HG03159 (cell line): ENCODE results near the gene LHX1.

ENCODE experiments used
- ATAC-seq: cut with Tn5 transposase; IDR thresholded peaks from one replicate; pipeline ENCODE4 v1.9.1; 2021; ENCODE audit warnings: mild to moderate bottlenecking, moderate library complexity; ENCODE audit not compliant: unreplicated experiment

Gene LHX1

DNA sequence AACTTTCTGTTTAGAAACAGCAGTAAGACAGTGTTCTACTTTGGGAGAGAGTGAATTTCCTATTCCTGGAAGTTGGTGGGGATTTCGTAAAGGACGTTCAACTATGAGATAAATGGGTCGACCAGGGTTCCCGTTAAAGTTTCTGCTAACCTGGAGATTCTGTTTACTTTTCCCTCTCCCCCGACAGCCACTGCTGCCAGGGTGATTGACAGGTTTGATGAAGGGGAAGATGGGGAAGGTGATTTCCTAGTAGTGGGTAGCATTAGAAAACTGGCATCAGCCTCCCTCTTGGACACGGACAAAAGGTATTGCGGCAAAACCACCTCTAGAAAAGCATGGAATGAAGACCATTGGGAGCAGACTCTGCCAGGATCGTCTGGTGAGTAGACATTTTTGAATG lies 12.8 kb downstream of the LHX1 start:
- ATAC-seq: no peak

DNA sequence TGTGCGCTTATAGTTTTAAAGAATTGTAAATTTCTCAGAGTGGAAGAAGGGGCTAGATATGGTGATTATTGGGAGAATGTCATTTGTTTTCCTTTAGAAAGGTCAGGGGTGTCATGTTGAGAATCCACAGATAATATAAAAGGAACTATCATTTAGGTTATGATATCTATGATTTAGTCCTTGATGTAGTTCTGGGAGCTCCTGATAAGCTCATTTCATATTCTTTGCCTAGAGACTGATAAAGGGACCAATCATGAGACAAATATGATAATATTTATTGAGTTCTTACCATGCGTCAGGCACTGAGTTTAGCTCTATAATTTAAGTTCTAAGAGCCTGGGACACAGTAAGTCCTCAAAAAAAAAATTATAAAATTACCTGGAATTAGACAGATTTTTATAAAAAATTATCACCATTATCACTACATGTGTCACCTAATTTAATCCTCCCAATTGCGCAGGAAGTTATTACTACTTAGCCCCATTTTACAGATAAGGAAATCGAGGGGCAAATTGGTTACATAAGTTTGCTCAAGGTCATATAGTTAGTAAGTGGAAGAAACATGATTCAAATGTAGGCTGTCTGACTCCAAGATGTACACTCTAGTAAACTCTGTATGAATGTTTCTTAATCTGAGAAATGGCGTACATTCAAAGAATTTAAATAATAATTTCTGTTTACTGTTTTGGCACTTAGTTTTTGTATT lies 14.0 kb downstream of the LHX1 start:
- ATAC-seq: no peak

DNA sequence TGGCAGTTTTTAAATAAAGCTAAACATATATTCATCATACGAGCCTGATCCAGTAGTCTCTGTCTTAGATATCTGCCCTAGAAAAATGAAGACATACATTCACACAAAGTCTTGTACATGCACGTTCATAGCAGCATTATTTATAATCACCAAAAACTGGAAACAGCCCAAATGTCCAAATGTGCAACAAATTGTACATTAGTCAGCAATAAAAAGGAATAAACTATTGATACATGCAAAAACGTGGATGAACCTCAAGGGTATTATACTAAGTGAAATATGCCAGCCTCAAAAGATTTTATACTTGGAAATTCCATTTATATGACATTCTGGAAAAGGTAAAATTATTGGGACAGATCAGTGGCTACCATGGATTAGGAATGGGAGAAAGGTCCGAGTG lies 34.2 kb downstream of the LHX1 start:
- no peak for ATAC-seq

DNA sequence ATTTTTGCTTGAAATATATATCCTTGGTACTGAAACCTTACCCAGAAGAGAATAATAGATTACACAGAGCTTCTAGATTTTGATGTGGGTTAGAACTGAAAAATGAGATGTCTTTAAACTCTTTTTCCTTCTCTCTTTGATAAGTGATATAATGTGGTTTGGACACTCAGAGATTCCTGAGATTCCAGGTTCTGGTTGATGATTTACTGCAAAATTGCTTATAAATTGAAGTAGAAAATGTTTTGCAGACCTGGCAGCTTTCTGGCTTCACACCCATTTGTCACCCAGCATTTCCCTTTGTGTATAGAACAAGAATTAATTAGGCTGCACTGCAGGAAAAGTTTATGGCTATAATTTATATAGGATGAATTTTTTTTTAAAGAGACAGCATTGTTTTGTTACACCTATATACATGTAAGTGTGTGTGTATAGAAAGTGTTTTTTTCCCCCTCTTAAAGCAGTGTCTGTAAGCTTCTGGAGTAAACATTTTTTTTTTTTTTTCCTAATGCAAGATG lies 35.0 kb downstream of the LHX1 start:
- no peak for ATAC-seq

DNA sequence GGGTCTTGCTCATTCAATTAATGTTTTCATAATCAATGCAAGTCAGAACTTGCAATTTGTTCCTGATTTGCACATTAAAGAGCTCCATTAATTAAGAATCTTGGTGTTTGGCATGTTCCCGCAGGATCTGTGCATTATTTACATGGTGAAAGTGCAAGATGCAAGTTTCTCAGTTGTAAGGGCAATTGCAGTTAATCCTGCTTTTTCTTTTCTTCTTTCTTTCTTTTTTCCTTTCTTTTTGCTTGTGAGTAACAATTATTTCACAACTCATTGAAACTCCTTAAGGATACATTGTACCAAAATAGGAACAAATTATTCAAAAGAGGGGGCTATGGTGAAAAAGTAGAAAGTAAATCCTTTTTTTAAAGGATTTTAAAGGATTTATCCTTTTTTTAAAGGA lies 35.6 kb downstream of the LHX1 start:
- ATAC-seq: no peak

DNA sequence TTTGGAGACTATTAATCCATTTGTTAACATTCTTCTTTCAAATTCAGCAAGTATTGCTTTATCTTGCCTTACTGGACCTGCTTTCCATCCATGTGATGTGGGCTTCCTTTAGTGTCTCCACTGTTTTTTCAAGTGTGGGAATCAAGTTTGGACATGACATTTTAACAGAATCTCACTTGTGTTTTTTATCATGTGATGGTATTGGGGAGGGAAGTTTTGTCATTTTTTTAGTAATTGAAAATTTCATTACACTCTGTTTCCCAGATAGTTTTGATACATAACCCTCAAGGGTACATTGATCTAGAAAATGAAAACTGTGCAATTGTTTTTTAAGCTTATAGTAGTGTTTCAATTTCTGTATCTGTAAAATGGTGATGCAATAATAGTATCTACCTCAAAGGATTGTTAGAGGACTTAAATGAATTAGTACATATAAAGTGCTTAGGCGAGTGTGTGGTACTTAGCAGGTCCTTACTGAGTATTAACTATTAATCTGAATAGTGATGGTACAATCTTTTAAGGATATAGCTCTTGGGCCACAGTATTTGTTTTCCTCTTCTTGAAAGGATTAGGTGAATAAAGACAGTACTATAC lies 38.7 kb downstream of the LHX1 start:
- no peak for ATAC-seq

DNA sequence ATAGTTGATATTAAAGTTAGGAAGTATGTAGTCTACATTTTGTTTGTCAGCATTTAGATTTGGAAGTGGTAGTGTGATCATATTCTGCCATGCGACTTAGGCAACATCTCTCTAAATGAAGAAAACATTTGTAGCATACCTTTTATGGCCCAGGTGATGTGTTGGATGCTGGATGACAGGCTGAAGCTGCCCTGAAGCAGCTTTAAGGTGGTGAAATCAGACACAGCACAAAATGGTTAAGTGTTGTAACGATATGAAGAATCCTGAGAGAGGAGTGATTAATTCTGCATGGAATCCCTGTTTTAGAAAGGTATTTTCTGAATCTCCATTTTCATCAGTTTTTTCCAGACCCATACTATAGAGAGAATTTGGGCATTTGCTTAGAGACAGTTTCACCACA lies 39.8 kb downstream of the LHX1 start:
- ATAC-seq: no peak

DNA sequence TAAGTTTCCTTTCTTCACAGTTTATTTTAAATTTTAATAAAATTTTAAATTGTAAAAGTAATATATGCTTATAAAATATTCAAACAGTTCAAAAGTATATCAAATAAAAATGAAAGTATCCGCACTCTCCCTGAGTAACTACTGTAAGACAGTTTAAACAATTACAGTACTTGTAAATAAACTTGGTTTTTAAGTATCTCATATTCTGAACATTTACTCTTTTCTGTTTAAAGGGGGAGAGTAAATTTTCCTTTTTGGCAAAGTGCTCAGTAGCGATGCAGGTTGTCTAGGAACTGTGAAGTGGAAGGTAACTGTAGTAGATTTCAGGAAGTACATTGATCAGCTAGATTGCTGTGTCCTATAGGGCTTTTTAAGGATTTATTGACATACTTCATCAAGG lies 40.3 kb downstream of the LHX1 start:
- no peak for ATAC-seq

DNA sequence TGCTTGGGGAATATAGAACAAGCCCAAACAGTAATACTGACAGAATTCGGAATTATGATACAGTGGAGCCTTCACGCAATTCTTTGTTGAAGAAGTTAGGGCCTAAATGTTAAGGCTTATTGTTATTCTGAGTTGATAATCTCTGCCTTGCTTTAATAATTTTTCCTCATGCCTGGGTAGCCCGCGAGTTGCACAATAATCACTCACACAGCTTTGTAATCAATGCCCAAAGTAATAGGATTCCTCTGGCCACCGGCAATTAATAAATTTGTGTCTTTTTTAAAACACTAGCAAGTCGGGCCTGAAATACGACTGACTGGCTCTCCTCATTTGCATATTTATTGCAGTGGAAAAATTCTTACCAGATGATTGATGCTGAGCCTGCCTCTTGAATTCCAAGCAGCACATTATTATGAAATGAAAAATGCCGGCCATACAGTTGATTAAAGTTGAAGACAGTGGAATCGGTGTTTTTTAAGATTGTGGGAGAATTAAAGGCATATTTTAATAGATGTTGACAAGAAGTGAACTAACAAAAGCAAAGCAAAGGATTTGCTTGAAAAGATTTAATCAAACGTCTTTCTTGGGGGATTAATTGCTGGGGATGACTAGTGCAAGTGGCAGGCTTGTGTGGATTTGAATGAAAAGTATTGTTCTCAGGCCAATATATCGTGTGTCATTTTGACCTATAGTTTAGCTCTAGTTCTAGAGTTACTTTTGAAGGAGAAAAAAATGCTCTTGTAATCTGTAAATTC lies 41.7 kb downstream of the LHX1 start:
- no peak for ATAC-seq

DNA sequence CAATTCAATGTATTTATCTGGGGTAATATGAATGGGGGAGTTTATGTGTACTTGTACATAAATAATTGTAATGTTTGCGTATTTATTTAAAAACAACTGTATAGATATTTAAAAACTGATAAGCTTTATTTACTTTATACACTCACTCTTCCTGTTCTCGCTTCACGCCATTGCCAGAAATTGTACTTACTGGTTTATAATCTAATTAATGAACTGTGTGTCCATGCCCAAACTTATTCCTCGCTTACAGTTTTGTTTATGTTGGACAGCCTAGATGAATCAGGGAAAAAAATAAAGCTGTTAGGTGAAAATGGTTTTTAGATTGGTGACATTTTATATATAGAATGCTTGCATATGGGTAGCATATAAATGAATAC lies 42.3 kb downstream of the LHX1 start:
- no peak for ATAC-seq

DNA sequence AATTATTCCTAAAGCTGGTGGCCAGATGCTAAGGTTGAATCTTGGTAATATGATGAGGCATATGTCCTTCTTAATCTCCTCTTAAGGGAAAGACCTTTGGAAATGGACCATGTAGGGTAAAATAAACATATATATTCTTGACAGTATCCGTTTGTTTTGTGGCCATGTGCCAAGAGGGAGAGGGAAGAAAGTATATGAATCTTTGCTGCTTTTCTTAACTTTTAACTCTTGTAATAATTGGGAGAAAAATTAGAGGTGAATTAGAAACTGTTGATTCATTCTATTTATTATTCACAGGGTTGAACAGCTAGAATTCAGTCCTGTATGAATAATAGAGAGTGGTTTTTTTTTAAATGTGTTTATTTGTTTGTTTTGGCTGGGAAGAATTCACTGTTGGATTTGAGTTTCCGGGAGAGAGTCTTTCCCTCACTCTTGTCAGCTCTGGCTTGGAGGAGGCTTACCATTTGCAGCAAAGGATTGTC lies 43.0 kb downstream of the LHX1 start:
- ATAC-seq: no peak

DNA sequence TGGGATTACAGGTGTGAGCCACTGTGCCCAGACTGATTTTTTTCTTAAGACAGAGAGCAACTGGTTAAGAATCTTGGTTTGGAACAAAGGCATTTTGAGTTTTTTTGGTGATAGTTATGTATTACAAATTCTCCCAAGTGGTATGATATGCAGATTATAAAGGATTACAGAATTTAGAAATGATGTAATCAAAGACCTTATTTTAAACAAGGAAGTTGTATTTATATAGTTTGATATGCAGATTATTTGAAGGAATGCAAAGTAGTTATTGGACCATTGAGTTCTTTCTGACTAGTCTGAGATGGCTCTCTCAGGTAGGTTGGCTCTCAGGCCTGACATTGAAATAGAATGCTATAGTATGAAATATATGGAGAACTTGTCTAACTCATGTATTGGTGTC lies 46.3 kb downstream of the LHX1 start:
- no peak for ATAC-seq

DNA sequence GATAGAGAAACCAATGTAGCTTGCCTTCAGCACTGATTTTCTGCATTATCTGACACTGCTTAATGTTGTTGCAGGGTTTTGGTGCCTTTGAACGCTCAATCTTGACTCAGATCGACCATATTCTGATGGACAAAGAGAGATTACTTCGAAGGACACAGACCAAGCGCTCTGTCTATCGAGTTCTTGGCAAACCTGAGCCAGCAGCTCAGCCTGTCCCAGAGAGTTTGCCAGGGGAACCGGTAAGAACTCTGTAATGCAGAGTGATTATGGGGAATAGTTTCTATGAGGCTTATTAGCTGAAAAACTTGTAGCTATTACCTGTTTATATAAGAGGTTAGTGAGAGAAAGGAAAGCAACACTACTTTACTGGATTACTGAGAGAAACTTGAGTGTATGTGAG lies 51.9 kb downstream of the LHX1 start:
- no peak for ATAC-seq

DNA sequence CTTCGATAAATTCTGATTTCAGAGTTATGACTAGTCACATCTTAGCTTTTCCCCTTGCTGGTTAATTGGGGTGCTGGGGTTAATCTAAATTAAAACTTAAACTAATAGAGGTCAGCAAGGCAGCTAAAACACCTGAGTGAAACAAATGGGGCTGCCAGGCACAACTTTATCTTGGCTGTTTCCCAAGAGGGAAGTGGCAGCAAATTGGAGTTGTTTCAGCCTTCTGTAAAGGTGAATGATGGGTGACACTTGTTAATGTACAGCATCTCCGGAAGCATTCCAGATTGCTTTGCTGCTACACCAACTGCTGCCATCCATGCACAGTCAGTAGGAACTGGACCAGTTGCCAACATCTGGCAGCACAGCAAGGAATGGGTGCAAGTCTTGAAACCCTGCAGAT lies 55.4 kb downstream of the LHX1 start:
- ATAC-seq: no peak

DNA sequence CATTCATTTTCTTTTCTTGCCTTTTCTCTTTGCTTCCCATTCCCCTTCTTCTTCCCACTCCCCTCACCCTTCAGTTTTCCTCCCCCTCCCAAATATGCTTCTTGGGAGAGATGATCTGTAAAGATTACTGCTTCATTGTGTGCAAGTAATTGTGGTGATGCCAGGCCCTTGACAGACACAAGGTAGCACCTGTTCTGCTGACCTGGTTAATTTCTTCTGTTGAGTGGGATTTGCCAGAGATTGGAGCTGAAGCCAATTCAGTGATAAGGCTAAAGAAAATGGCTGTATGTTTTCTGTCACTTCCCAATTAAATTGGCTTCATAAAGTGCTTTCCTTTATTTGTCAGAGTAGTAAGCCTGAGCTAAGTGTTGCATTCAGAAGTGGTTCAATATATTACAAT lies 56.0 kb downstream of the LHX1 start:
- no peak for ATAC-seq
